ENCODE results near the gene COPG2.

Gene COPG2

GRCh38 chr7:130492523-130493274, 175.8 kb downstream of the COPG2 start:
- H3K79me2 ChIP-seq (ENCODE audit: insufficient read depth, low read length) = no peaks in the 10 kb centered on the region
- no peak overlapping the region for H3K4me2 ChIP-seq (ENCODE audit: low read depth, low read length, poor library complexity, severe bottlenecking)
- H3F3A ChIP-seq (ENCODE audit: insufficient read depth) = no peaks in the 10 kb centered on the region
- no peaks in the 10 kb centered on the region for H3K9me2 ChIP-seq (replicated peaks; ENCODE audit: insufficient read depth, low read length)
- no peaks in the 10 kb centered on the region for H4K20me1 ChIP-seq (ENCODE audit: low read depth, low read length)
- no peak overlapping the region for H2AFZ ChIP-seq (ENCODE audit: low read depth, low read length, severe bottlenecking)
- H3K36me3 ChIP-seq (ENCODE audit: low read length) = no peaks in the 10 kb centered on the region
- H3K4me3 ChIP-seq (ENCODE audit: insufficient read depth, low read length, poor library complexity, severe bottlenecking) = no peak overlapping the region
- H3K9ac ChIP-seq (ENCODE audit: low read length) = no peak overlapping the region
- H3K9me3 ChIP-seq (ENCODE audit: insufficient read depth, low read length) = peaks cover 7% of the 10 kb centered on the region; the same call in 1 of the 2 replicates
- H3K27me3 ChIP-seq (ENCODE audit: low read length) = no peaks in the 10 kb centered on the region
- no peak overlapping the region for H3K27ac ChIP-seq (ENCODE audit: low read depth, low read length)
- TF ChIP-seq EZH2phosphoT487 (conservative IDR thresholded peaks at IDR 0.05; ENCODE audit: low read length) = no peak
- no peak for TF ChIP-seq CTCF (IDR thresholded peaks at IDR 0.05; ENCODE audit: insufficient read depth, low read length, poor library complexity, severe bottlenecking)

- Histone ChIP-seq H3K4me3 (ENCODE audit: insufficient read depth, low read length, poor library complexity, severe bottlenecking) (no peak within 1 kb of the TSS), H3K9me2 (replicated peaks; ENCODE audit: insufficient read depth, low read length) (no peaks in the 10 kb centered on the region), H3K79me2 (ENCODE audit: insufficient read depth, low read length) (no peaks in the 10 kb centered on the region), H4K20me1 (ENCODE audit: low read depth, low read length) (no peaks in the 10 kb centered on the region), H3K27ac (ENCODE audit: low read depth, low read length) (no peak within 1 kb of the TSS), H3K36me3 (ENCODE audit: low read length) (no peaks in the 10 kb centered on the region), H3F3A (ENCODE audit: insufficient read depth) (peaks cover 5% of the 10 kb centered on the region; the same call in 1 of the 2 replicates), H3K9ac (ENCODE audit: low read length) (no peak within 1 kb of the TSS), H3K9me3 (ENCODE audit: insufficient read depth, low read length) (peaks cover 7% of the 10 kb centered on the region; the same call in 1 of the 2 replicates), H3K4me2 (ENCODE audit: low read depth, low read length, poor library complexity, severe bottlenecking) (no peak within 1 kb of the TSS), H2AFZ (ENCODE audit: low read depth, low read length, severe bottlenecking) (no peak within 1 kb of the TSS), H3K27me3 (ENCODE audit: low read length) (no peaks in the 10 kb centered on the region)
- TF ChIP-seq CTCF (IDR thresholded peaks at IDR 0.05; ENCODE audit: insufficient read depth, low read length, poor library complexity, severe bottlenecking) = no peak
Observed at GRCh38 chr7:130491841-130492522, 176.6 kb downstream of the COPG2 start, which contains the start of gene MEST. TSS of gene MEST (plus strand) at chr7:130492085. CDS start at chr7:130492314, 229 bp downstream.

- H3K27ac ChIP-seq (ENCODE audit: low read depth, low read length) = no peak overlapping the region
- H2AFZ ChIP-seq (ENCODE audit: low read depth, low read length, severe bottlenecking) = no peak overlapping the region
- no peaks in the 10 kb centered on the region for H3K79me2 ChIP-seq (ENCODE audit: insufficient read depth, low read length)
- H3K4me2 ChIP-seq (ENCODE audit: low read depth, low read length, poor library complexity, severe bottlenecking) = no peak overlapping the region
- H3K36me3 ChIP-seq (ENCODE audit: low read length) = no peaks in the 10 kb centered on the region
- peaks cover 7% of the 10 kb centered on the region; the same call in 1 of the 2 replicates for H3F3A ChIP-seq (ENCODE audit: insufficient read depth)
- H3K9ac ChIP-seq (ENCODE audit: low read length) = no peak overlapping the region
- H3K4me3 ChIP-seq (ENCODE audit: insufficient read depth, low read length, poor library complexity, severe bottlenecking) = no peak overlapping the region
- H3K9me2 ChIP-seq (replicated peaks; ENCODE audit: insufficient read depth, low read length) = no peaks in the 10 kb centered on the region
- no peaks in the 10 kb centered on the region for H4K20me1 ChIP-seq (ENCODE audit: low read depth, low read length)
- TF ChIP-seq EZH2phosphoT487 (conservative IDR thresholded peaks at IDR 0.05; ENCODE audit: low read length) (no peak), CTCF (IDR thresholded peaks at IDR 0.05; ENCODE audit: insufficient read depth, low read length, poor library complexity, severe bottlenecking) (no peak)
- H3K27me3 ChIP-seq (ENCODE audit: low read length) = no peaks in the 10 kb centered on the region
- peaks cover 7% of the 10 kb centered on the region; the same call in 1 of the 2 replicates for H3K9me3 ChIP-seq (ENCODE audit: insufficient read depth, low read length)
Observed at GRCh38 chr7:130490888-130491804, 177.4 kb downstream of the COPG2 start.
